ENCODE data around the gene BLVRA.
A peak's percentile ranks its signal among the peaks of the same experiment; 100 is the strongest.
"Not testable (repeated sequence)": the region's sequence is repeated elsewhere in the genome, so short reads cannot be mapped to it uniquely, and the experiment has no call there.

Gene BLVRA

GRCh38 chr7:43758029-43758821 lies at the start of gene BLVRA:
Gene BLVRA (plus strand): TSS chr7:43758680. CDS start chr7:43771159, 12,479 bp downstream.
- CTCF ChIA-PET, result interaction anchor here (0.8 to 5.6 kb wide), 6 partner anchors 9 to 177 kb away, joined by 3 to 35 read pairs (median 4); partner anchors contain the start of gene STK17A
- POLR2A ChIA-PET, result interaction anchor here (0.6 kb wide), 1 partner anchor 259 kb away, joined by 5 read pairs; no protein-coding TSS in a partner anchor
- TF ChIP-seq CTCF (IDR thresholded peaks at IDR 0.05; ENCODE audit: control extremely low read depth, extremely low read depth, low read depth, missing control alignments), result no peak
- DNase-seq (ENCODE audit: extremely low spot score), result peak; percentile 90

GRCh38 chr7:43711503-43711902 lies 47.0 kb upstream of the BLVRA start:
- ChIA-PET CTCF (interaction anchor here (0.6 to 2.4 kb wide), 4 partner anchors 9 to 129 kb away, joined by 3 to 8 read pairs (median 6); partner anchors contain the start of gene STK17A), POLR2A (no interaction called here)
- no peak for DNase-seq (ENCODE audit: extremely low spot score)
- TF ChIP-seq CTCF (IDR thresholded peaks at IDR 0.05; ENCODE audit: control extremely low read depth, extremely low read depth, low read depth, missing control alignments), result no peak

- CTCF ChIA-PET, result interaction anchor here (7.5 to 8.8 kb wide), 2 partner anchors 17 to 133 kb away, joined by 68 to 124 read pairs; partner anchors contain the start of gene STK17A
- POLR2A ChIA-PET; DNase-seq (ENCODE audit: extremely low spot score): not testable (repeated sequence)
These were observed 42.5 kb upstream of the BLVRA start for GRCh38 chr7:43715966-43716365.

GRCh38 chr7:43716598-43716997 lies 41.9 kb upstream of the BLVRA start:
- DNase-seq (ENCODE audit: extremely low spot score), result no peak
- no peak for TF ChIP-seq CTCF (IDR thresholded peaks at IDR 0.05; ENCODE audit: control extremely low read depth, extremely low read depth, low read depth, missing control alignments)
- ChIA-PET POLR2A (interaction anchor here (1.1 kb wide), 1 partner anchor 134 kb away, joined by 7 read pairs; the partner anchor contains the start of gene STK17A), CTCF (interaction anchor here (1.0 to 8.8 kb wide), 3 partner anchors 17 to 133 kb away, joined by 3 to 124 read pairs (median 68); partner anchors contain the start of gene STK17A)

- no peak for DNase-seq (ENCODE audit: extremely low spot score)
- ChIA-PET CTCF (interaction anchor here (0.9 to 8.8 kb wide), 22 partner anchors 8 to 1781 kb away, joined by 3 to 124 read pairs (median 3); partner anchors contain the start of genes COA1 and STK17A), POLR2A (interaction anchor here (1.9 kb wide), 1 partner anchor 139 kb away, joined by 12 read pairs; the partner anchor contains the start of gene STK17A)
- TF ChIP-seq CTCF (IDR thresholded peaks at IDR 0.05; ENCODE audit: control extremely low read depth, extremely low read depth, low read depth, missing control alignments), result peak; percentile 48
These were observed 37.2 kb upstream of the BLVRA start for GRCh38 chr7:43721193-43721806.

- no peak for TF ChIP-seq CTCF (IDR thresholded peaks at IDR 0.05; ENCODE audit: control extremely low read depth, extremely low read depth, low read depth, missing control alignments)
- POLR2A ChIA-PET, result no interaction called here
- no peak for DNase-seq (ENCODE audit: extremely low spot score)
- CTCF ChIA-PET, result interaction anchor here (0.8 to 8.8 kb wide), 7 partner anchors 8 to 140 kb away, joined by 3 to 124 read pairs (median 6); partner anchors contain the start of genes COA1 and STK17A
These were observed 35.5 kb upstream of the BLVRA start for GRCh38 chr7:43723007-43723341.

Measured in GM10248 (cell line).